Measurements from ENCODE around the gene RET. TPM values are rescaled to one million over a fixed set of nuclear protein-coding genes. Genes with fewer than 3 reads are reported as not detected.

Gene RET
- total RNA-seq, 4 donors from 2014 or later = 0.51 to 1.2 (median 0.62) TPM

- H3K4me3 ChIP-seq = no peak overlapping the region
- intact Hi-C loops (cut with DNase I; ENCODE audit: low total_unique reads) = no loop called here
Measured at GRCh38 chr10:43153901-43154300, 77.0 kb downstream of the RET start.

GRCh38 chr10:43155221-43155620 is 78.4 kb downstream of the RET start:
- Histone ChIP-seq H3K4me3 (no peak overlapping the region), H3K27me3 (no peaks in the 10 kb centered on the region), H3K9me3 (no peaks in the 10 kb centered on the region), H3K4me1 (peaks cover 26 to 28% of the 10 kb centered on the region in 2 donors), H3K36me3 (no peaks in the 10 kb centered on the region), H3K27ac (no peak overlapping the region)
- in situ Hi-C loops (cut with MboI; ENCODE audit: low sequenced_read_pairs in 4 of 4) = no loop called here
- no peak for ATAC-seq
- intact Hi-C loops (cut with DNase I; ENCODE audit: low total_unique reads) = no loop called here
- TF ChIP-seq CTCF (IDR thresholded peaks at IDR 0.05 in 4 of 5, conservative IDR thresholded peaks at IDR 0.05 in 1 of 5) = no peak
- no peak for TF ChIP-seq POLR2A (IDR thresholded peaks at IDR 0.05)
- no peak for DNase-seq

More at GRCh38 chr10:43153901-43154300, 77.0 kb downstream of the RET start:
- ATAC-seq (no peak), DNase-seq (no peak)
- H3K27me3 ChIP-seq = no peaks in the 10 kb centered on the region
- H3K9me3 ChIP-seq = no peaks in the 10 kb centered on the region
- H3K36me3 ChIP-seq = no peaks in the 10 kb centered on the region
- in situ Hi-C loops (cut with MboI; ENCODE audit: low sequenced_read_pairs in 4 of 4) = no loop called here
- peaks cover 17 to 18% of the 10 kb centered on the region in 2 donors for H3K4me1 ChIP-seq
- TF ChIP-seq CTCF (IDR thresholded peaks at IDR 0.05 in 4 of 5, conservative IDR thresholded peaks at IDR 0.05 in 1 of 5) (no peak), POLR2A (IDR thresholded peaks at IDR 0.05) (no peak)
- no peak overlapping the region for H3K27ac ChIP-seq

- no peak overlapping the region for H3K4me3 ChIP-seq
- no peak overlapping the region for H3K27ac ChIP-seq
- no peak for DNase-seq
- peaks cover 29% of the 10 kb centered on the region in 2 donors for H3K4me1 ChIP-seq
- no peaks in the 10 kb centered on the region for H3K36me3 ChIP-seq
- TF ChIP-seq POLR2A (IDR thresholded peaks at IDR 0.05) = no peak
- TF ChIP-seq CTCF (IDR thresholded peaks at IDR 0.05 in 4 of 5, conservative IDR thresholded peaks at IDR 0.05 in 1 of 5) = no peak
- H3K27me3 ChIP-seq = no peaks in the 10 kb centered on the region
- ATAC-seq = no peak
- H3K9me3 ChIP-seq = no peaks in the 10 kb centered on the region
- intact Hi-C loops (cut with DNase I; ENCODE audit: low total_unique reads) = no loop called here
- in situ Hi-C loops (cut with MboI; ENCODE audit: low sequenced_read_pairs in 4 of 4) = no loop called here
Measured at GRCh38 chr10:43155741-43156140, 78.9 kb downstream of the RET start.

- Histone ChIP-seq H3K27me3 (no peaks in the 10 kb centered on the region), H3K9me3 (no peaks in the 10 kb centered on the region), H3K36me3 (peaks cover 0 to 5% of the 10 kb centered on the region in 2 donors), H3K4me1 (peaks cover 19 to 20% of the 10 kb centered on the region in 2 donors), H3K4me3 (no peak overlapping the region), H3K27ac (no peak overlapping the region)
- ATAC-seq (no peak), DNase-seq (no peak)
- in situ Hi-C loops (cut with MboI; ENCODE audit: low sequenced_read_pairs in 4 of 4) = no loop called here
- intact Hi-C loops (cut with DNase I; ENCODE audit: low total_unique reads) = no loop called here
- TF ChIP-seq POLR2A (IDR thresholded peaks at IDR 0.05) (no peak), CTCF (IDR thresholded peaks at IDR 0.05 in 4 of 5, conservative IDR thresholded peaks at IDR 0.05 in 1 of 5) (no peak)
Measured at GRCh38 chr10:43156590-43157341, 79.9 kb downstream of the RET start.
